WTC11 (cell line): ENCODE data around the gene SERBP1. TPM values are rescaled to one million over a fixed set of nuclear protein-coding genes. Genes with fewer than 3 reads are reported as not detected.

Experiments
- ATAC-seq: fragments of 200-7000 bp; cut with Tn5 transposase; 2 replicates; pipeline ENCODE4 v1.10.0; 2021; ENCODE audit warnings: mild to moderate bottlenecking, moderate library complexity
- CTCF ChIA-PET: fragments of 300-600 bp; sonication (Branson Sonifier 250); formaldehyde crosslinking; loops from one replicate; lab custom pipeline; 2021; ENCODE audit warnings: antibody characterized with exemption; lab: Charles Lee
- POLR2A ChIA-PET: fragments of 350-600 bp; sonication (Branson Sonifier 250); formaldehyde crosslinking; loops from one replicate; lab custom pipeline; 2021; ENCODE audit warnings: antibody characterized with exemption; lab: Charles Lee
- DNase-seq: peaks from one replicate; pipeline ENCODE4 v3.0.0; 2021; ENCODE audit warnings: low spot score
- H3K27ac Mint-ChIP-seq: 2 replicates; pipeline ENCODE4 v1.8.0; 2021; ENCODE audit warnings: mixed read lengths
- H3K27me3 Mint-ChIP-seq: 2 replicates; pipeline ENCODE4 v1.8.0; 2021; ENCODE audit warnings: low read depth, mild to moderate bottlenecking, moderate library complexity, mixed read lengths
- H3K36me3 Mint-ChIP-seq: 2 replicates; pipeline ENCODE4 v1.8.0; 2021; ENCODE audit warnings: mixed read lengths
- H3K4me1 Mint-ChIP-seq: 2 replicates; pipeline ENCODE4 v1.8.0; 2022; ENCODE audit warnings: mixed read lengths
- H3K4me3 Mint-ChIP-seq: 2 replicates; pipeline ENCODE4 v1.8.0; 2021; ENCODE audit warnings: mild to moderate bottlenecking, moderate library complexity, mixed read lengths
- H3K9me3 Mint-ChIP-seq: 2 replicates; pipeline ENCODE4 v1.8.0; 2021; ENCODE audit warnings: mixed read lengths
- ATF2 ChIP-seq: sonication (generic); formaldehyde crosslinking; IDR thresholded peaks from 2 replicates; pipeline ENCODE4 v1.8.1; 2022; ENCODE audit warnings: low read depth, missing genetic modification reagents, borderline replicate concordance
- FOXJ3 ChIP-seq: sonication (generic); formaldehyde crosslinking; IDR thresholded peaks from 2 replicates; pipeline ENCODE4 v1.9.0; 2021; ENCODE audit warnings: missing genetic modification reagents, mild to moderate bottlenecking, borderline replicate concordance
- FOXP1 ChIP-seq: sonication (generic); formaldehyde crosslinking; IDR thresholded peaks from 2 replicates; pipeline ENCODE4 v1.8.0; 2022; ENCODE audit warnings: missing genetic modification reagents, mild to moderate bottlenecking, moderate library complexity, borderline replicate concordance
- FOXP4 ChIP-seq: sonication (generic); formaldehyde crosslinking; IDR thresholded peaks from 2 replicates; pipeline ENCODE4 v1.8.0; 2022; ENCODE audit warnings: mild to moderate bottlenecking, missing genetic modification reagents
- GABPB1 ChIP-seq: sonication (generic); formaldehyde crosslinking; IDR thresholded peaks from 2 replicates; pipeline ENCODE4 v1.8.1; 2023; ENCODE audit warnings: mild to moderate bottlenecking, missing genetic modification reagents
- HMGXB4 ChIP-seq: sonication (generic); formaldehyde crosslinking; IDR thresholded peaks from 2 replicates; pipeline ENCODE4 v1.8.1; 2023; ENCODE audit warnings: mild to moderate bottlenecking, moderate library complexity, missing genetic modification reagents
- MYBL2 ChIP-seq: sonication (generic); formaldehyde crosslinking; IDR thresholded peaks from 2 replicates; pipeline ENCODE4 v1.8.1; 2023; ENCODE audit warnings: mild to moderate bottlenecking, moderate library complexity, missing genetic modification reagents
- NR1H2 ChIP-seq: sonication (generic); formaldehyde crosslinking; IDR thresholded peaks from 2 replicates; pipeline ENCODE4 v1.9.0; 2021; ENCODE audit warnings: mild to moderate bottlenecking, moderate library complexity, missing genetic modification reagents
- PREB ChIP-seq: sonication (generic); formaldehyde crosslinking; IDR thresholded peaks from 2 replicates; pipeline ENCODE4 v1.8.1; 2022; ENCODE audit warnings: mild to moderate bottlenecking, missing genetic modification reagents, moderate library complexity, borderline replicate concordance
- TCF7 ChIP-seq: sonication (generic); formaldehyde crosslinking; IDR thresholded peaks from 2 replicates; pipeline ENCODE4 v1.8.0; 2022; ENCODE audit warnings: mild to moderate bottlenecking, low read depth, missing genetic modification reagents, moderate library complexity
- TP53 ChIP-seq: sonication (generic); formaldehyde crosslinking; IDR thresholded peaks from 2 replicates; pipeline ENCODE4 v1.8.1; 2023; ENCODE audit warnings: mild to moderate bottlenecking, missing genetic modification reagents
- ZBTB43 ChIP-seq: sonication (generic); formaldehyde crosslinking; IDR thresholded peaks from 2 replicates; pipeline ENCODE4 v1.8.1; 2023; ENCODE audit warnings: mild to moderate bottlenecking, missing genetic modification reagents
- ZMAT4 ChIP-seq: fragments of 250-450 bp; sonication (Bioruptor Pico); IDR thresholded peaks from 2 replicates; pipeline ENCODE4 v1.9.0; 2021; ENCODE audit warnings: mild to moderate bottlenecking
- ZNF263 ChIP-seq: sonication (generic); formaldehyde crosslinking; IDR thresholded peaks from 2 replicates; pipeline ENCODE4 v1.8.1; 2022; ENCODE audit warnings: low read depth, mild to moderate bottlenecking, moderate library complexity, missing genetic modification reagents
- ZNF671 ChIP-seq: fragments of 250-450 bp; sonication (Bioruptor Pico); IDR thresholded peaks from 2 replicates; pipeline ENCODE4 v1.8.0; 2021; ENCODE audit warnings: mild to moderate bottlenecking
- total RNA-seq: library from RNA; stranded (reverse); gene quantifications from 3 replicates; pipeline ENCODE4 v1.2.3, GENCODE V29; 2021
- TF ChIP-seq, protein P1 (sequence below): sonication (generic); formaldehyde crosslinking; IDR thresholded peaks from 2 replicates; pipeline ENCODE4 v1.8.0; 2023; ENCODE audit warnings: missing genetic modification reagents
- TF ChIP-seq, protein P2 (sequence below): sonication (generic); formaldehyde crosslinking; IDR thresholded peaks from 2 replicates; pipeline ENCODE4 v1.8.0; 2022; ENCODE audit warnings: mild to moderate bottlenecking, missing genetic modification reagents
- TF ChIP-seq, protein P3 (sequence below): sonication (generic); formaldehyde crosslinking; IDR thresholded peaks from 2 replicates; pipeline ENCODE4 v1.8.1; 2023; ENCODE audit warnings: mild to moderate bottlenecking, missing genetic modification reagents, moderate library complexity

Gene SERBP1
- total RNA-seq, 1 experiment from 2014 or later, result 543 TPM

DNA sequence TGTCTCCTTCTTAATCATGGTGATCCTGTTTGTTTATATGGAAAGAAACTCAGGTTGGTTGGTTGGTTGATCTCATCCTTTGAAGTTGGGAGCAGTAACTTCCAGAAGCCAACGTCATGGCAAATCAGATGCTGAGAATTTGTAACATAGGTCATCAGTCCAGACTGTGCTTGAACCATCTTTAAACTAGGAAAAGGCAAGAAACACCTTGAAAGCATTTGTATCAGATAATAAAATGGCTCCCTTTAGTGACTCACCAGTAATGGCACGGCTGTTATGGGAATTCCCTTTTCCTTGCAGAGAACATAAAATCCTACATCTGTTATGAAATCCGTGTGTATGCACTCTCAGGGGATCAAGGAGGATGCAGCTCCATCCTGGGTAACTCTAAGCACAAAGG, 58.1 kb downstream of the SERBP1 start (continued):
- TF ChIP-seq ZMAT4 (CRISPR knock-in tag), result no peak
- no peak for TF ChIP-seq FOXJ3
- no peak for TF ChIP-seq NR1H2 (CRISPR knock-in tag)
- TF ChIP-seq GABPB1 (CRISPR knock-in tag), result no peak
- TF ChIP-seq TP53 (CRISPR knock-in tag), result no peak
- TF ChIP-seq, protein P1, sequence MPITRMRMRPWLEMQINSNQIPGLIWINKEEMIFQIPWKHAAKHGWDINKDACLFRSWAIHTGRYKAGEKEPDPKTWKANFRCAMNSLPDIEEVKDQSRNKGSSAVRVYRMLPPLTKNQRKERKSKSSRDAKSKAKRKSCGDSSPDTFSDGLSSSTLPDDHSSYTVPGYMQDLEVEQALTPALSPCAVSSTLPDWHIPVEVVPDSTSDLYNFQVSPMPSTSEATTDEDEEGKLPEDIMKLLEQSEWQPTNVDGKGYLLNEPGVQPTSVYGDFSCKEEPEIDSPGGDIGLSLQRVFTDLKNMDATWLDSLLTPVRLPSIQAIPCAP (CRISPR knock-in tag), result no peak
- no peak for TF ChIP-seq ATF2 (CRISPR knock-in tag)
- TF ChIP-seq, protein P2, sequence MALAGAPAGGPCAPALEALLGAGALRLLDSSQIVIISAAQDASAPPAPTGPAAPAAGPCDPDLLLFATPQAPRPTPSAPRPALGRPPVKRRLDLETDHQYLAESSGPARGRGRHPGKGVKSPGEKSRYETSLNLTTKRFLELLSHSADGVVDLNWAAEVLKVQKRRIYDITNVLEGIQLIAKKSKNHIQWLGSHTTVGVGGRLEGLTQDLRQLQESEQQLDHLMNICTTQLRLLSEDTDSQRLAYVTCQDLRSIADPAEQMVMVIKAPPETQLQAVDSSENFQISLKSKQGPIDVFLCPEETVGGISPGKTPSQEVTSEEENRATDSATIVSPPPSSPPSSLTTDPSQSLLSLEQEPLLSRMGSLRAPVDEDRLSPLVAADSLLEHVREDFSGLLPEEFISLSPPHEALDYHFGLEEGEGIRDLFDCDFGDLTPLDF (CRISPR knock-in tag), result no peak
- TF ChIP-seq FOXP4 (CRISPR knock-in tag), result no peak
- TF ChIP-seq MYBL2, result no peak
- TF ChIP-seq, all 79 proteins: peak for 0

DNA sequence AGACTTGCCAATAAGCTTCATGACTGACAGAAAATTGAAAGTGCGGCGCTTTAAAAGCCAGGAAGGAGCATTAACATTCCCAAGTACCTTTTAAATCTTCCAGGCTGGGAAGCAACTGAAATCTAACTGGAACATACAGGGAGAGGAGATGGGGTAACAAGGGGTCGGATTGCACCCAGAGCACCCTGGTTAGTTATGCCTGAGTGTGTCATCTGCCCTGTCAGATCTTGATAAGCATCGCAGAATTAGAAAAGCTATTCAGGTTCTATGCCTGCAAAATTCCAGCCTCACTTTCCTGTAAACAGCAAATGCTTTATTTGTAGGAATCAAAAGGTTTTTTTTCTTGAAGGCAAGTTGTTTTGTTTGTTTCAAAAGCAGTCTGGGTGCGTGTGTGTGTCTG, 58.5 kb downstream of the SERBP1 start:
- Mint-ChIP-seq H3K36me3 (no peaks in the 10 kb centered on the region), H3K27me3 (no peaks in the 10 kb centered on the region), H3K4me1 (peaks cover 26% of the 10 kb centered on the region), H3K4me3 (no peak overlapping the region), H3K27ac (no peak overlapping the region), H3K9me3 (no peaks in the 10 kb centered on the region)
- no peak for ATAC-seq
- CTCF ChIA-PET, result interaction anchor here (0.7 kb wide), 1 partner anchor 124 kb away, joined by 3 read pairs; no protein-coding TSS in a partner anchor
- POLR2A ChIA-PET, result interaction anchor here (0.5 kb wide), 1 partner anchor 933 kb away, joined by 3 read pairs; no protein-coding TSS in a partner anchor
- DNase-seq, result no peak
- TF ChIP-seq ZNF263 (CRISPR knock-in tag), result no peak
- no peak for TF ChIP-seq ZMAT4 (CRISPR knock-in tag)
- TF ChIP-seq, protein P3, sequence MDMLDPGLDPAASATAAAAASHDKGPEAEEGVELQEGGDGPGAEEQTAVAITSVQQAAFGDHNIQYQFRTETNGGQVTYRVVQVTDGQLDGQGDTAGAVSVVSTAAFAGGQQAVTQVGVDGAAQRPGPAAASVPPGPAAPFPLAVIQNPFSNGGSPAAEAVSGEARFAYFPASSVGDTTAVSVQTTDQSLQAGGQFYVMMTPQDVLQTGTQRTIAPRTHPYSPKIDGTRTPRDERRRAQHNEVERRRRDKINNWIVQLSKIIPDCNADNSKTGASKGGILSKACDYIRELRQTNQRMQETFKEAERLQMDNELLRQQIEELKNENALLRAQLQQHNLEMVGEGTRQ (CRISPR knock-in tag), result no peak
- TF ChIP-seq FOXP4 (CRISPR knock-in tag), result no peak
- no peak for TF ChIP-seq FOXP1 (CRISPR knock-in tag)
- no peak for TF ChIP-seq HMGXB4 (CRISPR knock-in tag)
- no peak for TF ChIP-seq ZNF671
- no peak for TF ChIP-seq PREB
- TF ChIP-seq TCF7 (CRISPR knock-in tag), result no peak
- no peak for TF ChIP-seq ZBTB43 (CRISPR knock-in tag)
